ENCODE measurements around the gene PTHLH. TPM values are rescaled to one million over a fixed set of nuclear protein-coding genes. Genes with fewer than 3 reads are reported as not detected.

The PTHLH gene
- total and polyA plus RNA-seq, 10 of the 15 experiments (the other 5 are each of a cell fraction or from before 2014, with no cell fraction given): 0.08 to 0.12 TPM; not detected in 8

DNA sequence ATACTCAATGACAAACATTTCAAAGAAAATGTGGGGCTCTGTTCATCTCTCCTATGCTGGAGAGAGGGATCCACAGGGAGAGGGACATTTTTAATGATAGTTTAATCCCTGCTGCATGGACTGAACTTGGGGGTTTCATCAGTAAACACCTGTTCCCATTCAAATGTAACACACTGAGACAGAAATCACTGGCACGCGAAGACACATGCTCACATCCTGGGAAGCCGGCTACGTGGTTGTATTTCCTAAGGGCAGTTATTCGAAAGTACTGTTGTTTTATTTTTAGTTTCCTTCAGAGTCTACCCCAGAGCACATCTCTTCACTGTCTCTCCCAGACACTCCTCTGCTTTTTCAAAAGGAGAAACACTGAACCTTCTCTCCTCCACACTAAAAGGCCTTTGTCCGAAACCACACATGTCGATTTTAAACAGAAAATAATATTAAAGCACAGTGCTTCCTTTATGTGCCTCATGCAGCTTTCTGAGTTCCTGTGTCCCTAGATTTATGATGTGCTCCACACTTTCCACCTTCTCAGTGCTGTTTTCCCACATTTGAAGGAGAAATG is 52.8 kb downstream of the PTHLH start (continued):
- TF ChIP-seq ZBTB33 (IDR thresholded peaks at IDR 0.05) (no peak), NR2F1 (conservative IDR thresholded peaks at IDR 0.05) (no peak), POLR2AphosphoS2 (IDR thresholded peaks at IDR 0.05; ENCODE audit: low read depth, low read length) (no peak), EP300 (IDR thresholded peaks at IDR 0.05; ENCODE audit: borderline replicate concordance in 1 of 2, control insufficient read depth in 1 of 2, low read depth in 2 of 2, low read length in 2 of 2) (no peak), ESRRA (IDR thresholded peaks at IDR 0.05; ENCODE audit: low read length) (no peak)
- TF ChIP-seq, protein P1, sequence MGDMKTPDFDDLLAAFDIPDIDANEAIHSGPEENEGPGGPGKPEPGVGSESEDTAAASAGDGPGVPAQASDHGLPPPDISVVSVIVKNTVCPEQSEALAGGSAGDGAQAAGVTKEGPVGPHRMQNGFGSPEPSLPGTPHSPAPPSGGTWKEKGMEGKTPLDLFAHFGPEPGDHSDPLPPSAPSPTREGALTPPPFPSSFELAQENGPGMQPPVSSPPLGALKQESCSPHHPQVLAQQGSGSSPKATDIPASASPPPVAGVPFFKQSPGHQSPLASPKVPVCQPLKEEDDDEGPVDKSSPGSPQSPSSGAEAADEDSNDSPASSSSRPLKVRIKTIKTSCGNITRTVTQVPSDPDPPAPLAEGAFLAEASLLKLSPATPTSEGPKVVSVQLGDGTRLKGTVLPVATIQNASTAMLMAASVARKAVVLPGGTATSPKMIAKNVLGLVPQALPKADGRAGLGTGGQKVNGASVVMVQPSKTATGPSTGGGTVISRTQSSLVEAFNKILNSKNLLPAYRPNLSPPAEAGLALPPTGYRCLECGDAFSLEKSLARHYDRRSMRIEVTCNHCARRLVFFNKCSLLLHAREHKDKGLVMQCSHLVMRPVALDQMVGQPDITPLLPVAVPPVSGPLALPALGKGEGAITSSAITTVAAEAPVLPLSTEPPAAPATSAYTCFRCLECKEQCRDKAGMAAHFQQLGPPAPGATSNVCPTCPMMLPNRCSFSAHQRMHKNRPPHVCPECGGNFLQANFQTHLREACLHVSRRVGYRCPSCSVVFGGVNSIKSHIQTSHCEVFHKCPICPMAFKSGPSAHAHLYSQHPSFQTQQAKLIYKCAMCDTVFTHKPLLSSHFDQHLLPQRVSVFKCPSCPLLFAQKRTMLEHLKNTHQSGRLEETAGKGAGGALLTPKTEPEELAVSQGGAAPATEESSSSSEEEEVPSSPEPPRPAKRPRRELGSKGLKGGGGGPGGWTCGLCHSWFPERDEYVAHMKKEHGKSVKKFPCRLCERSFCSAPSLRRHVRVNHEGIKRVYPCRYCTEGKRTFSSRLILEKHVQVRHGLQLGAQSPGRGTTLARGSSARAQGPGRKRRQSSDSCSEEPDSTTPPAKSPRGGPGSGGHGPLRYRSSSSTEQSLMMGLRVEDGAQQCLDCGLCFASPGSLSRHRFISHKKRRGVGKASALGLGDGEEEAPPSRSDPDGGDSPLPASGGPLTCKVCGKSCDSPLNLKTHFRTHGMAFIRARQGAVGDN (IDR thresholded peaks at IDR 0.05): no peak

Data from GM12878 (cell line).